SKM-1 (cell line): ENCODE results near the gene ELMOD3.
A peak's percentile ranks its signal among the peaks of the same experiment; 100 is the strongest.
"Not testable (repeated sequence)": the region's sequence is repeated elsewhere in the genome, so short reads cannot be mapped to it uniquely, and the experiment has no call there.

Source experiments
- DNase-seq: peaks from one replicate; lab custom pipeline; 2025; ENCODE audit not compliant: unreplicated experiment; lab: John Stamatoyannopoulos, UW

ELMOD3 gene

DNA sequence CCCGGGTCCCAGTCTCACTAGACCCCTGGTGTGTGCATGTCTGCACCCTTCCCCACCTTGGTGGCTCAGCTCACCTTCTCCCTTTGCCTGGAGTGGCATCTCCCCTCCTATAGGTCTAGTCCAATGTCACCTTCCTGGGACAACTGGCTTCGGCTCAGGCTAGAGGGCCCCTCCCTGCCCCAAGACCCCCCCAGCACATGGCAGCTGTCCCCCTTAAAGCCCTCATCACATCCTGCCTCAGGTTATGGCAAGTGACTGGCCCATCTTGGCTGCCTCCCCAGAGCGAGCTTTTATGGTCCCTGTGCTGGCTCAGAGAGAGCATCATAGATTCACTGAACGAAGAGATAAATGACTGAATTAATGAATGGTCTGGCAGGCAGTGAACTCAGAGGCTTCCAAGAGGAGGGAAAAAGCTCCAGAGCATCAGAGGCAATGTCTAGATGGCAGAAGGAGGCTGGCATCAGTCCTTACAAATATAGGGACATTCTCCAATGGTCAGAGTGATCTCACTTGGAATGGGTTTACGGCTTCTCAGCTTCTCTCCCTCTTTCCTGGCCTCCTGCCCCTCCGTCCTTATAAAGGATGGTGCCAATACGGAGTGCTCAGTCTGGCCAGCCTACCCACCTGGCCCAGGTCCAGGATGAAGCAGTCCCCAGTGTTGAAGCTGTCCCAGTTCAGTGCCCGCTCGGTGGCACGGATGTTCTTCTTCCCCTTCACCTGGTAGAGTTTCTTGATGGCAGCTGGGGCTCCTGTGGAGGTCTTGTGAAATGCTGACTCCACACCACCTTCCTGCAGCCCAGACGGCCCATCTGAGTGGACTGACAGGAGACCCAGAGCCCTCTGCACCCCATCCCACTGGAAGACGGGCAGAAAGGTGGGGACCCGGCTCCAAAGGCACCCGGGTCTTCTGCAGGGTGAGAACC, 46.2 kb downstream of the ELMOD3 start:
- no peak for DNase-seq

GRCh38 chr2:85401464-85401805, 46.9 kb downstream of the ELMOD3 start:
- no peak for DNase-seq

- peak; percentile 90 for DNase-seq
Measured at GRCh38 chr2:85401844-85402243, 47.3 kb downstream of the ELMOD3 start.

GRCh38 chr2:85405201-85406059, 50.9 kb downstream of the ELMOD3 start:
- peak; percentile 97 for DNase-seq

DNA sequence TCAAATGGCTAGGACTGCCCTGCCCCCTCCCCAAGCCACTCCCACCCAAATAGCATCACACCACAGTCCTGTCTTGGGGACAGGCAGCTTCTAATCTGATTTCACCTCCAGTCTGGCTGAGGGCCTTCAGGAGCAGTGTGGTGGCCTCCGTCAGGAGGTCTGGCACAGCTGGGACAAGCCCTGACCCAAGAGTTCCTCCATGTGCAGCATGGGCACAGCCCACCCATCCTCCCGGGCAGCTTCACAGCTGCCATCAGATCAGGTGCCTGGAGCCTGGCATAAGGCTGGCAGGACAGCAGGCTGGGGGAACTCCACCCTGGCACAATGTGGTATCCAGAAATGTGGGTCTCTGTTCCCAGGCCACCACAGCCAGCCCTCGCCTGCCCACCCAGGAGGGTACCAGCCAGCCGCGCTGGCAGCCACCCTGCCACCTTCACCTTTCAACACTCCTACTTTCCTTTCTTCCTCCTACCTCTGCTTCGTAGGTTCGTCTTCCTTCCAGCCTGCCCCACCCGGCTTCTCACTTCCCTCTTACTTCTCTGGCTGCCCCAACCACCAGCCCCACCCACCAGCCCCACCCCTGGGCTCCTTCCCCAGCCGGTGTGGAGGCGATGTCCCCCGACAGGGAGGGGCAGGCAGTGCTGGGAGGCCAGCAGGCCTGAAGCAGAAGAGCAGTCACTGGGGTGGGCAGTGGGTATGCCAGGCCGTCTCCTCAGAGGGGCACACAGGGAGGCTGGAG, 55.4 kb downstream of the ELMOD3 start, which contains the start of gene CAPG:
Gene CAPG (minus strand): TSS at position 522 of the 739 bp plus-strand sequence. CDS start 8,221 bp downstream, outside the sequence.
- DNase-seq = peak; percentile 95

GRCh38 chr2:85410584-85411404, 56.2 kb downstream of the ELMOD3 start:
- DNase-seq = no peak

- no peak for DNase-seq
Measured at GRCh38 chr2:85411405-85411748, 56.8 kb downstream of the ELMOD3 start.

GRCh38 chr2:85413592-85414420, 59.2 kb downstream of the ELMOD3 start:
- no peak for DNase-seq

DNA sequence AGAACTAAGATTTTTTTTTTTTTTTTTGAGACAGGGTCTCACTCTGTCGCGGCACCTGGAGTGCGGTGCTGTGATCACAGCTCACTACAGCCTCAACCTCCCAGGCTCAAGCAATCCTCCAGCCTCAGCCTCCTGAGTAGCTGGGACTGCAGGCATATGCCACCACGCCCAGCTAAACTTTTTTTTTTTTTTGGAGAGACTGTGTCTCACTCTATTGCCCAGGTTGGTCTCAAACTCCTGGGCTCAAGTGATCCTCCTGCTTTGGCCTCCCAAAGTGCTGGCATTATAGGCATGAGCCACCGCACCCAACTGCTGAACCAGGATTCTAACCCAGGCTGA, 59.8 kb downstream of the ELMOD3 start:
- not testable (repeated sequence) for DNase-seq

DNA sequence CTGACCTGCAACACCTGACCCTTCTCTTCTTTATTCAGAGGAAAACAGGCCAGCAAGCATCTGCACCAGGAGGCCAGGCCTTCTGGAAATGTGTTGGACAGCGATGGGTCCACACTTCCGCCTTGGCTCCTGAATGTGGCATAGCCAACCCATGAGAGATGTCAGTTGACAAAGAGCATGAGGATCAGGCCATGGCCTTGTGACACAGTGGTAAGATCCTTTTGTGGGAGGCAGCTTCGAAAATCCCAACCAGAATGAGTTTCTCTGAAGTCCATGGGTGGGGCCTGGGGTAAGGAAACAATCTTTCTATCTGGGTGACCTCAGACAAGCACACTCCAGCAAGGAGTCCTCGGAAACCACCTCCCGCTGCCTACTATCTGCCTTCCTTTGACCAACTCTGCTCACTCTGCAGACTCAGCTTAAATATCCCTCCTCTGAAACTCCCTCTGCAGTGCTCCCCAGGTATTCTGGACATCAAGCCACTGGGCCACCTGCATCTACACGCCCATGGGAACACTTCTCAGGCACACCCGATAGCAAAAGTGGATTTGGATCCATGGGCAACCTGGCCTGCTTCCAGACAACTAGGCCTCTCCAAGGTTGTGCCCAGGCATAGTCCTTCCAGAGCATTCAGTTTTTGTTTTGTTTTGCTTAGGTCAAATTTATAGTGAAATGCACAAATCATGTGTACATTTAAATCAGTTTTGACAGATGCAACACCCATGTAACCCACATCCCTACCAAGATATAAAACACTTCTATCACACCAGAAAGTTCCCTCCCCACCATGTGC, 60.4 kb downstream of the ELMOD3 start:
- DNase-seq = no peak

DNA sequence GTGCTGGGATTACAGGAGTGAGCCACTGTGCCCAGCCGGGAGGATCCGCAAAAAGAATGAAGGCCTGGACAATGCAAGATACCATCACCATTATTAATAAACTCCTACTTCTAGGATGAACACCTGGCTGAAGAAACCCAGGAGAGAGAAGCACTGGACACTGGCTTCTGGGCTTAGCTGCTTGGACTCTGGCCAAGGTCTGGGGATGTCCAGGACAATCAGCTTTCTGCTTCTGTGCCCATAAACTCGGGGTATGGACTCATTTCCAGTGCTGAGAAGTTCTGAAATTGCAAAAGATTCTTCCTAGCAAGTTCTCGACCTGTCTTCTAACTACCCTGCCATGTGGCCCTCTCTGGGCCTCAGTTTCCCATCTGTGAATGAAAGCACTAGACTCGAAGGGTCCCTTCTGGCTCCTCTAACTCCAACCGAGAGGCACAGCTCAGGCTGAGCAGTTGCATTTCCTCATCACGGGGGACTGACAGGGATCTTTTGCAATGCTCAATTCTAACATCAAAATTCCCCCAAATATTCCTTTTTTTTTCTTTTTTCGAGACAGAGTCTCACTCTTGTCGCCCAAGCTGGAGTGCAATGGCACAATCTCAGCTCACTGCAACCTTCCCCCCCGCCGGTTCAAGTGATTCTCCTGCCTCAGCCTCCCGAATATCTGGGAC, 61.5 kb downstream of the ELMOD3 start:
- DNase-seq = no peak

- DNase-seq = peak; percentile 93
Measured at GRCh38 chr2:85418132-85419008, 63.8 kb downstream of the ELMOD3 start, which contains the start of gene SH2D6. Gene SH2D6 (plus strand): TSS chr2:85418714. CDS start chr2:85429466, 10,752 bp downstream.

GRCh38 chr2:85419009-85419675, 64.6 kb downstream of the ELMOD3 start:
- no peak for DNase-seq

- DNase-seq = peak; percentile 88
Measured at GRCh38 chr2:85420536-85421259, 66.1 kb downstream of the ELMOD3 start.

DNA sequence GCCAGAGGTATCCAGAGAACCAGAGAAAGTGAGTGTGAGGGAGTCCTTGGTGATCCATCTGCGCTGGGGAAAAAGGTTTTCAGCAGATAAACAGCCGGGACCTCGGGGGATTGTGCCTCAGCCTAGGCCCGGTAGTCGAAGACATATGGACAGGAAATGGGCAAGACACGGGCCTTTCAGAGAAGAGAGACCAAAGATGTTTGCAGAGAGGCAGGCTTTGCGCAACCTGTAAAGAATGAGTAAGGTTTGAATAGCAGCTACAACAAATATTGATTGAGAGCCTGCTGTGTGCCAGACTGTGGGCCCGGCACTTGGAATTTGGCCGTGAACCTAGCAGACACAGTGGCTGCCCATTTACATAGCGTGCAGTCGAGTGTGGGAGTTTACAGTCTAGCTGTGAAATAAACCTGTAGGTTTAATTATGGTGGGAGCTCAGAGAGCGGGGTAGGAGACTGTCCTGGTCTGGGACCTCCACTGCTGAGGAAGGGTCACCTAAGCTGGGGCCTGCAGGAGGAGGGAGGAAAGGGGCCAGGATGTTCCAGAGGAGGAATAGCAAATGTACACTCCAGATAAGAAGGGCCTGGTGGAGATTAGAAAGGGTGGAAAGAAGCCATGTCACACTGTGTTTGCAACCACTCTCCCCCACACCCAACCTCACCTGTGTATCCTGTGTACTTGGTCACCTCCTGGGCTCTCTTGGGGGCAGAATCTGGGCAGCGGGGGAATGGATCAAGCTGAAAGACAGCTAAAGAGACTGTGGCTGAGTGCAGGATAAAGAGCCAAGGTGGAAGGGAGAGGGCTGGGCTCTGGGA, 66.9 kb downstream of the ELMOD3 start:
- DNase-seq = no peak
